Endothelial cell of umbilical vein (primary cell): ENCODE results near the gene TMEM273. TPM values are rescaled to one million over a fixed set of nuclear protein-coding genes. Genes with fewer than 3 reads are reported as not detected.

Experiments
- BruUV-seq: library from RNA; stranded (reverse); fragments of 400-500 nt; replicated peaks from 2 replicates; lab custom pipeline; 2021; lab: Mats Ljungman, UMichigan
- CTCF ChIA-PET: fragments of 300-600, 350-600 bp; sonication (Branson Sonifier 250); formaldehyde crosslinking; loops from one replicate; lab custom pipeline; 2021; ENCODE audit warnings: antibody characterized with exemption, inconsistent platforms; lab: Charles Lee
- POLR2A ChIA-PET: fragments of 300-600, 350-600 bp; sonication (Branson Sonifier 250); formaldehyde crosslinking; loops from one replicate; lab custom pipeline; 2021; ENCODE audit warnings: antibody characterized with exemption, inconsistent platforms; lab: Charles Lee
- DNase-seq: peaks from one replicate; pipeline ENCODE4 v3.0.0-alpha.2; 2011; ENCODE audit warnings: low read depth, low spot score
- FAIRE-seq: peaks from 2 replicates; lab custom pipeline; 2011; peaks lifted over from hg19 to GRCh38; lab: Jason Lieb, UNC
- H2AFZ ChIP-seq: 2 replicates; pipeline ENCODE4 v1.6.0; 2012; ENCODE audit warnings: low read depth, low read length, control low read depth, inconsistent platforms
- H3K27ac ChIP-seq: 2 replicates; pipeline ENCODE4 v1.5.1; 2011; ENCODE audit warnings: low read depth, mild to moderate bottlenecking, control low read depth, low read length, moderate library complexity; ENCODE audit not compliant: insufficient read depth
- H3K27me3 ChIP-seq, 2 experiments: 2 replicates each; pipeline versions ENCODE4 v1.6.0 to v1.6.1; 2011; ENCODE audit warnings: low read length in 2 of 2, mixed read lengths in 1 of 2; ENCODE audit not compliant: control insufficient read depth in 2 of 2, insufficient read depth in 2 of 2
- H3K36me3 ChIP-seq, 2 experiments: 2 replicates in 1 of 2; 3 replicates in 1 of 2; pipeline ENCODE4 v1.5.1; 2011; ENCODE audit warnings: low read length in 2 of 2, mild to moderate bottlenecking in 1 of 2, moderate library complexity in 1 of 2; ENCODE audit not compliant: control insufficient read depth in 2 of 2, insufficient read depth in 2 of 2; ENCODE audit errors: extremely low read depth in 1 of 2
- H3K4me1 ChIP-seq: 3 replicates; pipeline ENCODE4 v1.5.1; 2011; ENCODE audit warnings: mild to moderate bottlenecking, low read length; ENCODE audit not compliant: control insufficient read depth, insufficient read depth; ENCODE audit errors: extremely low read depth
- H3K4me2 ChIP-seq: 2 replicates; pipeline ENCODE4 v1.6.1; 2011; ENCODE audit warnings: low read length, control low read depth, mixed read lengths; ENCODE audit not compliant: insufficient read depth
- H3K4me3 ChIP-seq, 3 experiments: fragments of 200-600 bp in 1 of 3; sonication (generic), shearing (Covaris generic) in 1 of 3; replicated peaks in 1 of 3; 2 replicates each; pipeline ENCODE4 v1.5.1; 2011 to 2016; ENCODE audit warnings: control low read depth in 3 of 3, low read length in 3 of 3, mild to moderate bottlenecking in 2 of 3, inconsistent platforms in 1 of 3, low read depth in 1 of 3, moderate library complexity in 1 of 3; ENCODE audit not compliant: insufficient read depth in 1 of 3
- H3K79me2 ChIP-seq: 2 replicates; pipeline ENCODE4 v1.6.0; 2012; ENCODE audit warnings: low read length, inconsistent platforms; ENCODE audit not compliant: control insufficient read depth, insufficient read depth
- H3K9ac ChIP-seq: replicated peaks from 2 replicates; pipeline ENCODE3; 2011; ENCODE audit warnings: low read length, control low read depth; ENCODE audit not compliant: insufficient read depth; ENCODE audit errors: extremely low read depth
- H3K9me1 ChIP-seq: replicated peaks from 3 replicates; pipeline ENCODE4 v1.6.0; 2011; ENCODE audit warnings: mild to moderate bottlenecking, low read length; ENCODE audit not compliant: control insufficient read depth, insufficient read depth; ENCODE audit errors: extremely low read depth
- H3K9me3 ChIP-seq: replicated peaks from 2 replicates; pipeline ENCODE4 v1.5.1; 2012; ENCODE audit warnings: low read length, inconsistent platforms; ENCODE audit not compliant: control insufficient read depth, insufficient read depth
- H4K20me1 ChIP-seq: replicated peaks from 2 replicates; pipeline ENCODE3; 2011; ENCODE audit warnings: mild to moderate bottlenecking, low read length; ENCODE audit not compliant: control insufficient read depth, insufficient read depth; ENCODE audit errors: extremely low read depth
- CTCF ChIP-seq, 2 donors: IDR thresholded peaks; 1 replicate in 1 of 2; 2 replicates in 1 of 2; pipeline ENCODE4 v1.5.1; 2011; ENCODE audit warnings: low read length in 2 of 2, mild to moderate bottlenecking in 2 of 2, moderate library complexity in 2 of 2, control low read depth in 1 of 2, inconsistent platforms in 1 of 2, low read depth in 1 of 2; ENCODE audit not compliant: insufficient read depth in 1 of 2; ENCODE audit errors: extremely low read depth in 1 of 2
- FOS ChIP-seq: IDR thresholded peaks from 2 replicates; pipeline ENCODE4 v1.6.1; 2011; ENCODE audit warnings: mild to moderate bottlenecking, low read length, moderate library complexity, borderline replicate concordance; ENCODE audit not compliant: insufficient read depth
- GATA2 ChIP-seq: IDR thresholded peaks from 2 replicates; pipeline ENCODE4 v1.7.0; 2011; ENCODE audit warnings: low read depth, mild to moderate bottlenecking, moderate library complexity, mixed read lengths, low read length; ENCODE audit not compliant: insufficient read length, insufficient read depth
- JUN ChIP-seq: IDR thresholded peaks from 2 replicates; pipeline ENCODE4 v1.6.1; 2011; ENCODE audit warnings: borderline replicate concordance, low read depth; ENCODE audit not compliant: insufficient read length, insufficient read depth
- MYC ChIP-seq: IDR thresholded peaks from one replicate; pipeline ENCODE4 v1.6.1; 2011; ENCODE audit warnings: mild to moderate bottlenecking, low read depth, low read length
- POLR2A ChIP-seq: IDR thresholded peaks from 2 replicates; pipeline ENCODE4 v1.6.1; 2012; ENCODE audit warnings: low read depth, mild to moderate bottlenecking, control low read depth, low read length
- POLR2AphosphoS5 ChIP-seq: IDR thresholded peaks from 2 replicates; pipeline ENCODE4 v1.6.1; 2012; ENCODE audit warnings: low read depth, mild to moderate bottlenecking, control low read depth, low read length, moderate library complexity; ENCODE audit not compliant: insufficient read depth
- dilution Hi-C: fragments of 300-500 bp; cut with MboI; formaldehyde crosslinking; loops from one replicate; pipeline ENCODE4 v1.15.0; 2019; ENCODE audit warnings: low sequenced_read_pairs; ENCODE audit not compliant: extremely low pct_ligation_motif_present
- intact Hi-C: fragments of 100-400 bp; cut with micrococcal nuclease; formaldehyde crosslinking; loops from one replicate; pipeline ENCODE4 v1.10.0; 2022
- polyA plus RNA-seq, 4 experiments: library from polyadenylated mRNA; depleted of rRNA in 3 of 4; stranded (reverse) in 3 of 4; unstranded in 1 of 4; fragments of >200 nt; gene quantifications; 2 replicates each; pipeline versions ENCODE4 v1.2.1 to v1.2.3, GENCODE V29; 2011 to 2012; ENCODE audit warnings: missing spikeins in 1 of 4
- total RNA-seq: library from RNA; stranded (reverse); gene quantifications from 2 replicates; pipeline ENCODE4 v1.2.3, GENCODE V29; 2021

The TMEM273 gene
- total and polyA plus RNA-seq, 2 donors (not counting 3 experiments of a cell fraction or from before 2014, with no cell fraction given), result 1.9 to 3.7 TPM

GRCh38 chr10:49161411-49161997 is 26.7 kb downstream of the TMEM273 start:
- H3K36me3 ChIP-seq, result no peaks in the 10 kb centered on the region
- POLR2A ChIA-PET, result no interaction called here
- H3K9me3 ChIP-seq, result no peaks in the 10 kb centered on the region
- FAIRE-seq (no peak), DNase-seq (peak; percentile 7)
- CTCF ChIA-PET, result interaction anchor here (0.8 to 3.3 kb wide), 13 partner anchors 9 to 505 kb away, joined by 3 to 28 read pairs (median 4); no protein-coding TSS in a partner anchor
- no peaks in the 10 kb centered on the region for H3K79me2 ChIP-seq
- no peak overlapping the region for H3K4me2 ChIP-seq
- no peak overlapping the region for H3K4me3 ChIP-seq
- no peaks in the 10 kb centered on the region for H3K9me1 ChIP-seq
- TF ChIP-seq MYC, result no peak
- TF ChIP-seq CTCF (IDR thresholded peaks at IDR 0.05; ENCODE audit: extremely low read depth in 1 of 2, insufficient read depth in 1 of 2, low read depth in 1 of 2, low read length in 2 of 2), result peak in 1 of 2 donors; percentile 22
- no peak overlapping the region for H3K9ac ChIP-seq
- H3K4me1 ChIP-seq, result no peaks in the 10 kb centered on the region
- H3K27me3 ChIP-seq, result no peaks in the 10 kb centered on the region
- no peaks in the 10 kb centered on the region for H4K20me1 ChIP-seq
- intact Hi-C loops, result no loop called here
- no TSS peak for BruUV-seq
- no peak overlapping the region for H3K27ac ChIP-seq
- no peak overlapping the region for H2AFZ ChIP-seq
- dilution Hi-C loops, result no loop called here

GRCh38 chr10:49160814-49161213 is 27.4 kb downstream of the TMEM273 start:
- no TSS peak for BruUV-seq
- POLR2A ChIA-PET, result no interaction called here
- CTCF ChIA-PET, result interaction anchor here (0.8 to 3.3 kb wide), 4 partner anchors 17 to 502 kb away, joined by 3 to 28 read pairs (median 5); no protein-coding TSS in a partner anchor
- H3K79me2 ChIP-seq, result no peaks in the 10 kb centered on the region
- no peak overlapping the region for H3K27ac ChIP-seq
- no peak overlapping the region for H3K4me2 ChIP-seq
- FAIRE-seq, result no peak
- TF ChIP-seq POLR2AphosphoS5 (no peak), CTCF (IDR thresholded peaks at IDR 0.05; ENCODE audit: extremely low read depth in 1 of 2, insufficient read depth in 1 of 2, low read depth in 1 of 2, low read length in 2 of 2) (no peak), POLR2A (no peak), JUN (no peak), FOS (no peak), MYC (no peak), GATA2 (no peak)
- no peak overlapping the region for H3K4me3 ChIP-seq
- intact Hi-C loops, result no loop called here
- H3K27me3 ChIP-seq, result no peaks in the 10 kb centered on the region
- no peak overlapping the region for H2AFZ ChIP-seq
- no peaks in the 10 kb centered on the region for H3K4me1 ChIP-seq
- H3K9me3 ChIP-seq, result no peaks in the 10 kb centered on the region
- dilution Hi-C loops, result no loop called here
- DNase-seq, result no peak
- no peaks in the 10 kb centered on the region for H3K9me1 ChIP-seq
- no peak overlapping the region for H3K9ac ChIP-seq
- no peaks in the 10 kb centered on the region for H3K36me3 ChIP-seq
- H4K20me1 ChIP-seq, result no peaks in the 10 kb centered on the region
